K562 (cell line): ENCODE results near the gene IP6K1. TPM values are rescaled to one million over a fixed set of nuclear protein-coding genes. Genes with fewer than 3 reads are reported as not detected.

Experiments used
- ATAC-seq: fragments of 200-7000 bp; cut with Tn5 transposase; 3 replicates; pipeline ENCODE4 v1.9.1; 2020; ENCODE audit warnings: moderate library complexity
- BruUV-seq: library from RNA; stranded (reverse); fragments of 400-500 nt; replicated peaks from 2 replicates; lab custom pipeline; 2021; lab: Mats Ljungman, UMichigan
- CTCF ChIA-PET: fragments of 300-600 bp; formaldehyde crosslinking; extraction: SDS; loops from one replicate; lab custom pipeline; 2021; ENCODE audit warnings: low intra/inter-chr PET ratio; lab: Yijun Ruan, JAX
- POLR2A ChIA-PET: fragments of 300-600, 350-650 bp; sonication (Branson Sonifier 250); formaldehyde crosslinking; extraction: SDS; loops from one replicate; lab custom pipeline; 2021; ENCODE audit warnings: antibody characterized with exemption, inconsistent platforms; lab: Yijun Ruan, JAX
- DNase-seq, 4 experiments: peaks; one replicate each; pipeline versions ENCODE4 v3.0.0 to v3.0.0-alpha.2; 2011 to 2018; ENCODE audit warnings: low spot score in 3 of 4, mixed read lengths in 3 of 4; ENCODE audit errors: extremely low read depth in 1 of 4
- FAIRE-seq: peaks from 2 replicates; lab custom pipeline; 2011; peaks lifted over from hg19 to GRCh38; lab: Jason Lieb, UNC
- H2AFZ ChIP-seq: 2 replicates; pipeline ENCODE4 v1.6.0; 2011; ENCODE audit warnings: low read depth, low read length, control low read depth, inconsistent platforms
- H3K27ac ChIP-seq: fragments of 200-600 bp; 3 replicates; pipeline ENCODE4 v1.8.0; 2011; ENCODE audit warnings: low read depth, mild to moderate bottlenecking, control low read depth, inconsistent platforms, low read length, moderate library complexity, mixed read lengths; ENCODE audit errors: extremely low read depth
- H3K27me3 ChIP-seq, 2 experiments: fragments of 300-600 bp in 1 of 2; 2 replicates in 1 of 2; 3 replicates in 1 of 2; pipeline versions ENCODE4 v1.6.0 to v1.8.0; 2011; ENCODE audit warnings: inconsistent platforms in 2 of 2, low read length in 2 of 2, mild to moderate bottlenecking in 1 of 2, mixed read lengths in 1 of 2, moderate library complexity in 1 of 2; ENCODE audit not compliant: control insufficient read depth in 2 of 2, insufficient read depth in 2 of 2
- H3K36me3 ChIP-seq: fragments of 300-600 bp; 3 replicates; pipeline ENCODE4 v1.8.0; 2011; ENCODE audit warnings: mild to moderate bottlenecking, low read length, inconsistent platforms; ENCODE audit not compliant: control insufficient read depth, insufficient read depth
- H3K4me1 ChIP-seq, 2 experiments: fragments of 200-600 bp in 1 of 2; replicated peaks in 1 of 2; 2 replicates in 1 of 2; 3 replicates in 1 of 2; pipeline versions ENCODE4 v1.5.1 to v1.8.0; 2011; ENCODE audit warnings: inconsistent platforms in 2 of 2, low read length in 2 of 2, mild to moderate bottlenecking in 1 of 2, mixed read lengths in 1 of 2, moderate library complexity in 1 of 2; ENCODE audit not compliant: control insufficient read depth in 2 of 2, insufficient read depth in 2 of 2
- H3K4me2 ChIP-seq: 2 replicates; pipeline ENCODE4 v1.6.1; 2011; ENCODE audit warnings: low read length, control low read depth, inconsistent platforms, mixed read lengths; ENCODE audit not compliant: insufficient read depth
- H3K4me3 ChIP-seq: fragments of 200-600 bp; sonication (generic), shearing (Covaris generic); 2 replicates; pipeline ENCODE4 v1.5.1; 2016; ENCODE audit warnings: control low read depth, inconsistent platforms
- H3K79me2 ChIP-seq: fragments of 200-600 bp; 3 replicates; pipeline ENCODE4 v1.8.0; 2011; ENCODE audit warnings: low read length, inconsistent platforms; ENCODE audit not compliant: control insufficient read depth, insufficient read depth
- H3K9ac ChIP-seq, 2 experiments: 2 replicates each; pipeline versions ENCODE4 v1.6.0 to v1.6.1; 2011; ENCODE audit warnings: low read depth in 2 of 2, low read length in 2 of 2, control low read depth in 1 of 2, inconsistent platforms in 1 of 2, mild to moderate bottlenecking in 1 of 2, mixed read lengths in 1 of 2; ENCODE audit not compliant: insufficient read depth in 1 of 2
- H3K9me1 ChIP-seq: one replicate; pipeline ENCODE4 v1.6.0; 2011; ENCODE audit warnings: inconsistent platforms, mild to moderate bottlenecking, low read length, moderate library complexity; ENCODE audit not compliant: control insufficient read depth, insufficient read depth
- H3K9me3 ChIP-seq: replicated peaks from 2 replicates; pipeline ENCODE4 v1.5.1; 2011; ENCODE audit warnings: low read depth, low read length, inconsistent platforms; ENCODE audit not compliant: control insufficient read depth, insufficient read depth
- H4K20me1 ChIP-seq: replicated peaks from 2 replicates; pipeline ENCODE4 v1.6.1; 2011; ENCODE audit warnings: low read length, inconsistent platforms, mixed read lengths; ENCODE audit not compliant: control insufficient read depth, insufficient read depth
- CEBPG ChIP-seq, 3 experiments: fragments of 200-800 bp in 1 of 3; sonication (Bioruptor generic) in 1 of 3; sonication (generic) in 1 of 3; formaldehyde crosslinking in 1 of 3; IDR thresholded peaks in 2 of 3; conservative IDR thresholded peaks in 1 of 3; 2 replicates each; pipeline versions ENCODE4 v1.6.1 to v1.8.0; 2016 to 2022; ENCODE audit warnings: missing compliant biosample characterization in 2 of 3, missing genetic modification characterization in 2 of 3, mild to moderate bottlenecking in 1 of 3, missing genetic modification reagents in 1 of 3
- CTBP1 ChIP-seq: fragments of 450-650 bp; IDR thresholded peaks from 2 replicates; pipeline ENCODE4 v1.6.1; 2016; ENCODE audit warnings: borderline replicate concordance
- DIDO1 ChIP-seq: fragments of 450-650 bp; IDR thresholded peaks from 2 replicates; pipeline ENCODE4 v1.6.1; 2016; ENCODE audit warnings: low read depth, missing biosample characterization, missing genetic modification characterization
- ELF1 ChIP-seq: fragments of 200-800 bp; sonication (Bioruptor generic); IDR thresholded peaks from 2 replicates; pipeline ENCODE4 v1.6.1; 2016; ENCODE audit warnings: missing genetic modification characterization, missing compliant biosample characterization
- ELF2 ChIP-seq: fragments of 250-450 bp; sonication (Bioruptor Pico); IDR thresholded peaks from 2 replicates; pipeline ENCODE4 v1.5.0; 2021; ENCODE audit warnings: mild to moderate bottlenecking
- EP400 ChIP-seq: fragments of 450-650 bp; IDR thresholded peaks from 2 replicates; pipeline ENCODE4 v1.6.1; 2017; ENCODE audit warnings: antibody characterized with exemption, mild to moderate bottlenecking, moderate library complexity
- HDAC8 ChIP-seq: fragments of 450-650 bp; IDR thresholded peaks from 2 replicates; pipeline ENCODE4 v1.6.1; 2016; ENCODE audit warnings: mild to moderate bottlenecking, missing genetic modification characterization, moderate library complexity, missing compliant biosample characterization
- MEF2A ChIP-seq: IDR thresholded peaks from 2 replicates; pipeline ENCODE4 v1.6.1; 2011; ENCODE audit warnings: low read depth, mild to moderate bottlenecking, low read length, moderate library complexity; ENCODE audit not compliant: control insufficient read depth
- NCOA2 ChIP-seq, 2 experiments: fragments of 450-650 bp; IDR thresholded peaks; 2 replicates each; pipeline ENCODE4 v1.6.1; 2018; ENCODE audit warnings: mild to moderate bottlenecking in 2 of 2, moderate library complexity in 1 of 2; ENCODE audit not compliant: partially characterized antibody in 2 of 2
- POLR2AphosphoS5 ChIP-seq: IDR thresholded peaks from 2 replicates; pipeline ENCODE4 v1.6.1; 2011; ENCODE audit warnings: mild to moderate bottlenecking, low read depth, low read length, moderate library complexity; ENCODE audit not compliant: control insufficient read depth, insufficient read depth
- SRSF9 ChIP-seq: fragments of 200-400 bp; formaldehyde crosslinking; IDR thresholded peaks from 2 replicates; pipeline ENCODE4 v1.6.1; 2017; ENCODE audit warnings: low read depth, low read length, borderline replicate concordance
- ZBTB2 ChIP-seq: fragments of 450-650 bp; IDR thresholded peaks from 2 replicates; pipeline ENCODE4 v1.6.1; 2016; ENCODE audit warnings: antibody characterized with exemption
- ZBTB7A ChIP-seq: IDR thresholded peaks from 2 replicates; pipeline ENCODE4 v1.6.1; 2011; ENCODE audit warnings: low read depth, mild to moderate bottlenecking, low read length, moderate library complexity, borderline replicate concordance; ENCODE audit not compliant: control insufficient read depth
- ZNF224 ChIP-seq: sonication (generic); formaldehyde crosslinking; IDR thresholded peaks from 2 replicates; pipeline ENCODE4 v1.8.0; 2022; ENCODE audit warnings: mild to moderate bottlenecking, missing genetic modification reagents
- ZNF354B ChIP-seq: fragments of 250-450 bp; sonication (Bioruptor Pico); IDR thresholded peaks from 2 replicates; pipeline ENCODE4 v1.4.0; 2020
- ZNF57 ChIP-seq: fragments of 450-650 bp; formaldehyde crosslinking; IDR thresholded peaks from 2 replicates; pipeline ENCODE4 v1.4.0; 2020; ENCODE audit warnings: mild to moderate bottlenecking, moderate library complexity
- ZNF584 ChIP-seq: fragments of 200-800 bp; sonication (Bioruptor generic); IDR thresholded peaks from 2 replicates; pipeline ENCODE4 v1.6.1; 2016; ENCODE audit warnings: low read depth, mild to moderate bottlenecking, missing genetic modification characterization, missing compliant biosample characterization
- ZNF830 ChIP-seq: fragments of 250-450 bp; sonication (Bioruptor Pico); IDR thresholded peaks from 2 replicates; pipeline ENCODE4 v1.5.0; 2021; ENCODE audit warnings: mild to moderate bottlenecking
- ZSCAN32 ChIP-seq: fragments of 450-650 bp; formaldehyde crosslinking; IDR thresholded peaks from 2 replicates; pipeline ENCODE4 v1.4.0; 2020; ENCODE audit warnings: mild to moderate bottlenecking, moderate library complexity
- WGBS: fragments of 100-300 bp; shearing (Covaris generic); methylation state at CpG from one replicate; pipeline ENCODE4 v1.1.6; 2016; ENCODE audit warnings: low coverage, mixed read lengths; ENCODE audit not compliant: insufficient coverage; ENCODE audit errors: missing lambda C conversion rate; 5-methylcytosine and 5-hydroxymethylcytosine counted together
- in situ Hi-C: fragments of 300-500 bp; cut with MboI; formaldehyde crosslinking; loops from 4 replicates; pipeline ENCODE4 v1.15.0; 2018; ENCODE audit warnings: inconsistent platforms, mixed read lengths
- intact Hi-C: fragments of 100-400 bp; cut with micrococcal nuclease; formaldehyde crosslinking; loops from 2 replicates; pipeline ENCODE4 v1.14.2; 2022
- polyA plus RNA-seq, 8 experiments: library from polyadenylated mRNA; depleted of rRNA in 4 of 8; stranded (reverse) in 5 of 8; unstranded in 3 of 8; fragments of >200 nt; fragmentation: Nextera tagmentation in 2 of 8; fragmentation: Illumina TruSeq in 1 of 8; extraction: Ambion mirVana in 2 of 8; extraction: Trizol in 1 of 8; gene quantifications; 2 replicates each; pipeline versions ENCODE4 v1.2.1 to v1.2.3, GENCODE V29; 2011 to 2014; ENCODE audit warnings: inconsistent platforms in 1 of 8, missing spikeins in 1 of 8
- total RNA-seq, 7 experiments: library from RNA; depleted of rRNA in 6 of 7; stranded (reverse); fragments of >200 nt in 6 of 7; fragmentation: Illumina TruSeq in 2 of 7; extraction: Trizol in 2 of 7; gene quantifications; 2 replicates each; pipeline versions ENCODE4 v1.2.1 to v1.2.3, GENCODE V29; 2011 to 2021; ENCODE audit warnings: low replicate concordance in 1 of 7

IP6K1 gene
- total and polyA plus RNA-seq, 9 of the 15 experiments (the other 6 are each of a cell fraction or from before 2014, with no cell fraction given) = 0.46 to 29.2 (median 13.1) TPM

GRCh38 chr3:49751501-49751900, 34.8 kb downstream of the IP6K1 start:
- Histone ChIP-seq H3K9ac (no peak overlapping the region), H3K79me2 (peaks cover 49% of the 10 kb centered on the region), H3K9me1 (no peaks in the 10 kb centered on the region), H3K27ac (no peak overlapping the region), H3K27me3 (no peaks in the 10 kb centered on the region), H3K4me3 (no peak overlapping the region), H2AFZ (no peak overlapping the region), H3K36me3 (peaks cover 27% of the 10 kb centered on the region), H3K9me3 (no peaks in the 10 kb centered on the region)
- ATAC-seq (no peak), DNase-seq (no peak)
- POLR2A ChIA-PET = no interaction called here
- whole genome bisulfite sequencing = 93% methylated on average over 4 of the region's 4 CpGs
- CTCF ChIA-PET = no interaction called here
- intact Hi-C loops = no loop called here
- no peak for TF ChIP-seq ZSCAN32 (CRISPR knock-in tag)
- no peak for TF ChIP-seq ZNF354B (CRISPR knock-in tag)
- no peak for TF ChIP-seq ZNF830
- no peak for TF ChIP-seq ZNF57 (CRISPR knock-in tag)
- TF ChIP-seq ELF2 = no peak
- no peak for TF ChIP-seq DIDO1
- TF ChIP-seq HDAC8 (tag) = no peak
- no peak for TF ChIP-seq POLR2AphosphoS5
- no peak for TF ChIP-seq CTBP1
- TF ChIP-seq ZNF584 = no peak
- TF ChIP-seq ZNF224 (CRISPR knock-in tag) = no peak
- TF ChIP-seq ELF1 (tag) = no peak
- no peak for TF ChIP-seq CEBPG (CRISPR knock-in tag; IDR thresholded peaks at IDR 0.05)
- TF ChIP-seq CEBPG (tag; conservative IDR thresholded peaks at IDR 0.05 in 1 of 2, IDR thresholded peaks at IDR 0.05 in 1 of 2) = no peak
- no peak for TF ChIP-seq MEF2A
- TF ChIP-seq SRSF9 = no peak
- TF ChIP-seq EP400 = no peak
- TF ChIP-seq ZBTB2 = no peak
- no peak for TF ChIP-seq ZBTB7A
- no peak for TF ChIP-seq NCOA2 (IDR thresholded peaks at IDR 0.05; ENCODE audit: partially characterized antibody in 2 of 2)
- TF ChIP-seq, all 486 proteins: peak for 0
- Histone ChIP-seq H4K20me1 (peaks cover 7% of the 10 kb centered on the region; the same call in 1 of the 2 replicates), H3K4me2 (no peak overlapping the region), H3K4me1 (no peaks in the 10 kb centered on the region)
- no TSS peak for BruUV-seq
- in situ Hi-C loops = no loop called here
- no peak for FAIRE-seq
